OCI-LY7 (cell line): ENCODE measurements around the gene KCNMA1.

Experiments used
- EZH2phosphoT487 ChIP-seq: fragments of 200-600 bp; sonication (generic); IDR thresholded peaks from 2 replicates; pipeline ENCODE4 v1.6.1; 2018; ENCODE audit warnings: low read depth, borderline replicate concordance, mild to moderate bottlenecking, mixed run types, antibody characterized with exemption, low read length, moderate library complexity, mixed read lengths
- TF ChIP-seq, protein P1 (sequence below): fragments of 200-600 bp; sonication (generic); conservative IDR thresholded peaks from 2 replicates; pipeline ENCODE4 v1.5.1; 2014; ENCODE audit warnings: mild to moderate bottlenecking, antibody characterized with exemption, low read length, moderate library complexity, mixed read lengths

DNA sequence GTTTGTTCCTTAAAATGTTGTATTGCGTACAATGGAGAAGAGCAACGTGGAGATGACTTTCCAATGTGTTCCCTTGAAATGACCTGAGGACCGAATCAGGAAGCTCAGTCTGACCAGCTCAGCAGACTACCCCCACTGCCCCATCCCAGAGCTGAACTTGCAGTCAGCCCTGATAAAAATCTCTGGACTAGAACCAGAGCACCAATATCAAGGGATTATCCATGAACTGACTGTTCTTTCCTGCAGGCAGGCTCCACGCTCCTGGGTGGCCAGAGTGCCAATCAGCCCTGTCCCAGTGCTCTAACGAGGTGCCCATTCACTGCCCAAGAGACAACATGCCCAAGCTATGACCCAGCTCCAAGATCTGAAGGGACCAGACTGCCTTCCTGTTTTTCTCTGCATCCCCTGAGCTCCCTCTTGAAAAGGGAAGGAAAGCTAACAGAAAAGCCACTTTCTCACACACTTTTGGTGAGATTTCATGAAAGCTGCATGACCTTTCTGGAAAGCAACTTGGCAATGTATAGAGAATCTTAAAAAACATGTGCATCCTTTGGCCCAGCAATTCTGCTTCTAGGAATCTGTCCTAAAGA lies 130.2 kb downstream of the KCNMA1 start:
- TF ChIP-seq, protein P1, sequence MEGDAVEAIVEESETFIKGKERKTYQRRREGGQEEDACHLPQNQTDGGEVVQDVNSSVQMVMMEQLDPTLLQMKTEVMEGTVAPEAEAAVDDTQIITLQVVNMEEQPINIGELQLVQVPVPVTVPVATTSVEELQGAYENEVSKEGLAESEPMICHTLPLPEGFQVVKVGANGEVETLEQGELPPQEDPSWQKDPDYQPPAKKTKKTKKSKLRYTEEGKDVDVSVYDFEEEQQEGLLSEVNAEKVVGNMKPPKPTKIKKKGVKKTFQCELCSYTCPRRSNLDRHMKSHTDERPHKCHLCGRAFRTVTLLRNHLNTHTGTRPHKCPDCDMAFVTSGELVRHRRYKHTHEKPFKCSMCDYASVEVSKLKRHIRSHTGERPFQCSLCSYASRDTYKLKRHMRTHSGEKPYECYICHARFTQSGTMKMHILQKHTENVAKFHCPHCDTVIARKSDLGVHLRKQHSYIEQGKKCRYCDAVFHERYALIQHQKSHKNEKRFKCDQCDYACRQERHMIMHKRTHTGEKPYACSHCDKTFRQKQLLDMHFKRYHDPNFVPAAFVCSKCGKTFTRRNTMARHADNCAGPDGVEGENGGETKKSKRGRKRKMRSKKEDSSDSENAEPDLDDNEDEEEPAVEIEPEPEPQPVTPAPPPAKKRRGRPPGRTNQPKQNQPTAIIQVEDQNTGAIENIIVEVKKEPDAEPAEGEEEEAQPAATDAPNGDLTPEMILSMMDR, result no peak
- TF ChIP-seq EZH2phosphoT487, result no peak
